SK-N-SH (cell line): ENCODE data around the gene MAPK9. TPM values are rescaled to one million over a fixed set of nuclear protein-coding genes. Genes with fewer than 3 reads are reported as not detected.

Experiments used
- CTCF ChIA-PET: fragments of 300-600, 350-600 bp; formaldehyde crosslinking; extraction: SDS; loops from one replicate; lab custom pipeline; 2021; lab: Yijun Ruan, JAX
- POLR2A ChIA-PET: fragments of 350-600 bp; sonication (Branson Sonifier 250); formaldehyde crosslinking; extraction: SDS; loops from one replicate; lab custom pipeline; 2020; ENCODE audit warnings: antibody characterized with exemption, inconsistent platforms; lab: Yijun Ruan, JAX
- DNase-seq: peaks from one replicate; pipeline ENCODE4 v3.0.0; 2012
- H2AFZ ChIP-seq: fragments of 200-600 bp; sonication (generic); 2 replicates; pipeline ENCODE4 v1.8.1; 2016; ENCODE audit warnings: antibody characterized with exemption, mild to moderate bottlenecking, low read depth
- H3F3A ChIP-seq: fragments of 200-600 bp; sonication (generic); replicated peaks from 2 replicates; pipeline ENCODE3; 2016; ENCODE audit warnings: antibody characterized with exemption, mild to moderate bottlenecking; ENCODE audit not compliant: insufficient read depth
- H3K27ac ChIP-seq, 2 experiments: fragments of 200-500 bp in 1 of 2; fragments of 200-600 bp in 1 of 2; sonication (Bioruptor generic) in 1 of 2; sonication (generic), shearing (Covaris generic) in 1 of 2; 2 replicates each; pipeline versions ENCODE4 v1.5.1 to v1.6.1; 2014 to 2016; ENCODE audit warnings: low read depth in 2 of 2, inconsistent platforms in 1 of 2, low read length in 1 of 2, mild to moderate bottlenecking in 1 of 2, mixed read lengths in 1 of 2
- H3K27me3 ChIP-seq: fragments of 200-600 bp; sonication (generic), shearing (Covaris generic); 2 replicates; pipeline ENCODE4 v1.6.1; 2016; ENCODE audit warnings: mixed run types; ENCODE audit not compliant: insufficient read depth
- H3K36me3 ChIP-seq, 2 experiments: fragments of 200-500 bp in 1 of 2; fragments of 200-600 bp in 1 of 2; sonication (Bioruptor generic) in 1 of 2; sonication (generic) in 1 of 2; replicated peaks in 1 of 2; 2 replicates each; pipeline versions ENCODE3 to v1.5.1; 2014 to 2016; ENCODE audit warnings: low read length in 1 of 2, mild to moderate bottlenecking in 1 of 2; ENCODE audit not compliant: insufficient read depth in 2 of 2, control insufficient read depth in 1 of 2
- H3K4me1 ChIP-seq, 2 experiments: fragments of 200-500 bp in 1 of 2; fragments of 200-600 bp in 1 of 2; sonication (Bioruptor generic) in 1 of 2; sonication (generic), shearing (Covaris generic) in 1 of 2; 2 replicates each; pipeline versions ENCODE4 v1.5.1 to v1.6.1; 2014 to 2016; ENCODE audit warnings: low read depth in 1 of 2, low read length in 1 of 2, mixed run types in 1 of 2; ENCODE audit not compliant: insufficient read depth in 2 of 2, control insufficient read depth in 1 of 2
- H3K4me2 ChIP-seq: fragments of 200-600 bp; sonication (generic), shearing (Covaris generic); 2 replicates; pipeline ENCODE4 v1.6.1; 2017; ENCODE audit warnings: mixed run types
- H3K4me3 ChIP-seq, 2 experiments: fragments of 200-500 bp in 1 of 2; fragments of 200-600 bp in 1 of 2; sonication (Bioruptor generic) in 1 of 2; sonication (generic), shearing (Covaris generic) in 1 of 2; 2 replicates each; pipeline versions ENCODE4 v1.5.1 to v1.8.1; 2014 to 2016; ENCODE audit warnings: low read depth in 2 of 2, inconsistent platforms in 1 of 2, low read length in 1 of 2, mild to moderate bottlenecking in 1 of 2, mixed read lengths in 1 of 2, moderate library complexity in 1 of 2
- H3K79me2 ChIP-seq: fragments of 200-600 bp; sonication (generic); 2 replicates; pipeline ENCODE4 v1.8.1; 2017; ENCODE audit warnings: mild to moderate bottlenecking; ENCODE audit not compliant: insufficient read depth
- H3K9ac ChIP-seq: fragments of 200-600 bp; sonication (generic); 2 replicates; pipeline ENCODE4 v1.6.1; 2017; ENCODE audit warnings: mixed run types
- H3K9me2 ChIP-seq: fragments of 200-600 bp; sonication (generic); 2 replicates; pipeline ENCODE4 v1.6.1; 2017; ENCODE audit warnings: mixed run types
- H3K9me3 ChIP-seq: fragments of 200-600 bp; sonication (generic); 2 replicates; pipeline ENCODE4 v1.6.1; 2017; ENCODE audit warnings: mixed run types, mild to moderate bottlenecking, moderate library complexity
- H4K20me1 ChIP-seq: fragments of 200-600 bp; sonication (generic); 2 replicates; pipeline ENCODE4 v1.6.1; 2017; ENCODE audit warnings: mild to moderate bottlenecking, mixed run types; ENCODE audit not compliant: insufficient read depth
- CHD2 ChIP-seq: fragments of 150-350 bp; IDR thresholded peaks from 2 replicates; pipeline ENCODE4 v1.6.1; 2018; ENCODE audit warnings: low read length; ENCODE audit not compliant: partially characterized antibody
- CTCF ChIP-seq: fragments of 200-600 bp; sonication (generic); IDR thresholded peaks from 2 replicates; pipeline ENCODE4 v1.6.1; 2017; ENCODE audit warnings: antibody characterized with exemption, mild to moderate bottlenecking, moderate library complexity
- ELF1 ChIP-seq: IDR thresholded peaks from 2 replicates; pipeline ENCODE4 v1.4.0; 2012
- EP300 ChIP-seq, 2 experiments: IDR thresholded peaks; 2 replicates each; pipeline versions ENCODE4 v1.4.0 to v1.6.1; 2012; ENCODE audit warnings: borderline replicate concordance in 1 of 2, low read depth in 1 of 2, low read length in 1 of 2
- FOSL2 ChIP-seq: IDR thresholded peaks from 2 replicates; pipeline ENCODE4 v1.4.0; 2012; ENCODE audit warnings: low read depth, mild to moderate bottlenecking, moderate library complexity, borderline replicate concordance
- FOXJ3 ChIP-seq: sonication (generic); formaldehyde crosslinking; IDR thresholded peaks from 2 replicates; pipeline ENCODE4 v1.5.1; 2020; ENCODE audit warnings: mild to moderate bottlenecking, missing genetic modification reagents
- FOXM1 ChIP-seq: IDR thresholded peaks from 2 replicates; pipeline ENCODE4 v1.4.0; 2012; ENCODE audit warnings: low read depth, mild to moderate bottlenecking
- GABPA ChIP-seq: IDR thresholded peaks from 2 replicates; pipeline ENCODE4 v1.4.0; 2012; ENCODE audit warnings: low read depth, mild to moderate bottlenecking
- GATA2 ChIP-seq: sonication (generic); formaldehyde crosslinking; IDR thresholded peaks from 2 replicates; pipeline ENCODE4 v1.5.0; 2020; ENCODE audit warnings: mild to moderate bottlenecking, missing genetic modification reagents
- JUND ChIP-seq: IDR thresholded peaks from 2 replicates; pipeline ENCODE4 v1.4.0; 2012
- PBX3 ChIP-seq: IDR thresholded peaks from 2 replicates; pipeline ENCODE4; 2012
- POLR2AphosphoS5 ChIP-seq: IDR thresholded peaks from 2 replicates; pipeline ENCODE4 v1.6.1; 2012; ENCODE audit warnings: low read depth, low read length
- RAD21 ChIP-seq: IDR thresholded peaks from 2 replicates; pipeline ENCODE4 v1.6.1; 2012; ENCODE audit warnings: mild to moderate bottlenecking, low read length
- RXRA ChIP-seq: IDR thresholded peaks from 2 replicates; pipeline ENCODE4 v1.4.0; 2012; ENCODE audit warnings: low read depth, mild to moderate bottlenecking, borderline replicate concordance
- YY1 ChIP-seq: IDR thresholded peaks from 2 replicates; pipeline ENCODE4 v1.4.0; 2012; ENCODE audit warnings: low read depth, mild to moderate bottlenecking
- ZBTB33 ChIP-seq: IDR thresholded peaks from 2 replicates; pipeline ENCODE4 v1.4.0; 2012; ENCODE audit warnings: low read depth, borderline replicate concordance
- WGBS: methylation state at CpG from one replicate; pipeline ENCODE4 v1.1.6; 2017; ENCODE audit warnings: low lambda C conversion rate; 5-methylcytosine and 5-hydroxymethylcytosine counted together
- polyA plus RNA-seq, 3 experiments: library from polyadenylated mRNA; depleted of rRNA; stranded (reverse); fragments of >200 nt; gene quantifications; 2 replicates each; pipeline ENCODE4 v1.2.3, GENCODE V29; 2012

MAPK9 gene
- polyA plus RNA-seq, 1 of the 3 experiments (the other 2 are of a cell fraction), result 23.9 TPM

- Histone ChIP-seq H3K27ac (no peak overlapping the region), H2AFZ (no peak overlapping the region), H3K4me3 (no peak overlapping the region), H3K4me2 (no peak overlapping the region), H3K9me3 (no peaks in the 10 kb centered on the region), H3K79me2 (no peaks in the 10 kb centered on the region), H3K4me1 (peaks cover 0 to 7% of the 10 kb centered on the region in 2 experiments; a peak in 1 of 4 replicates), H3F3A (no peaks in the 10 kb centered on the region), H3K9me2 (no peaks in the 10 kb centered on the region), H3K27me3 (no peaks in the 10 kb centered on the region; the same call in 1 of the 2 replicates), H3K36me3 (no peaks in the 10 kb centered on the region), H3K9ac (no peak overlapping the region), H4K20me1 (no peaks in the 10 kb centered on the region)
- no peak for DNase-seq
- TF ChIP-seq FOXJ3, result no peak
- TF ChIP-seq PBX3, result no peak
- no peak for TF ChIP-seq RXRA
- TF ChIP-seq ZBTB33, result no peak
- no peak for TF ChIP-seq POLR2AphosphoS5
- TF ChIP-seq GATA2 (CRISPR knock-in tag), result no peak
- TF ChIP-seq GABPA, result no peak
- no peak for TF ChIP-seq JUND
- no peak for TF ChIP-seq ELF1
- TF ChIP-seq EP300 (IDR thresholded peaks at IDR 0.05; ENCODE audit: borderline replicate concordance in 1 of 2, low read depth in 1 of 2, low read length in 1 of 2), result no peak
- no peak for TF ChIP-seq CHD2
- no peak for TF ChIP-seq YY1
- TF ChIP-seq FOSL2, result no peak
- TF ChIP-seq CTCF, result no peak
- no peak for TF ChIP-seq RAD21
- no peak for TF ChIP-seq FOXM1
- POLR2A ChIA-PET, result no interaction called here
- CTCF ChIA-PET, result interaction anchor here (1.2 kb wide), 1 partner anchor 79 kb away, joined by 3 read pairs; no protein-coding TSS in a partner anchor
- WGBS, result 57% methylated on average over 1 of the region's 1 CpG
Observed at GRCh38 chr5:180204276-180204819, 87.5 kb downstream of the MAPK9 start.
